ENCODE measurements around the gene IL19. TPM values are rescaled to one million over a fixed set of nuclear protein-coding genes. Genes with fewer than 3 reads are reported as not detected.

The IL19 gene
- total RNA-seq, 1 donor from 2014 or later = not detected

GRCh38 chr1:206737729-206738201, 32.8 kb upstream of the IL19 start:
- H3K4me1 ChIP-seq = no peaks in the 10 kb centered on the region
- no peak overlapping the region for H3K27ac ChIP-seq
- peaks cover 9 to 24% of the 10 kb centered on the region in 2 donors for H3K36me3 ChIP-seq
- H3K9me3 ChIP-seq = no peaks in the 10 kb centered on the region
- intact Hi-C loops (cut with DNase I) = no loop called here
- no peak for TF ChIP-seq CTCF (IDR thresholded peaks at IDR 0.05)
- no peak overlapping the region for H3K4me3 ChIP-seq
- H3K27me3 ChIP-seq = no peaks in the 10 kb centered on the region
- DNase-seq (ENCODE audit: low spot score in 2 of 2) = no peak

GRCh38 chr1:206738370-206739366, 31.9 kb upstream of the IL19 start:
- peak in 1 of 3 experiments; percentile 7 for TF ChIP-seq CTCF (IDR thresholded peaks at IDR 0.05)
- Histone ChIP-seq H3K9me3 (no peaks in the 10 kb centered on the region), H3K4me3 (no peak overlapping the region), H3K27ac (no peak overlapping the region), H3K4me1 (no peaks in the 10 kb centered on the region), H3K27me3 (no peaks in the 10 kb centered on the region), H3K36me3 (peaks cover 2 to 15% of the 10 kb centered on the region in 2 donors)
- intact Hi-C loops (cut with DNase I) = no loop called here
- DNase-seq (ENCODE audit: low spot score in 2 of 2) = no peak

- no peak overlapping the region for H3K27ac ChIP-seq
- no peaks in the 10 kb centered on the region for H3K27me3 ChIP-seq
- H3K4me3 ChIP-seq = no peak overlapping the region
- H3K36me3 ChIP-seq = peaks cover 0 to 7% of the 10 kb centered on the region in 2 donors
- intact Hi-C loops (cut with DNase I) = no loop called here
- H3K4me1 ChIP-seq = no peaks in the 10 kb centered on the region
- no peak for TF ChIP-seq CTCF (IDR thresholded peaks at IDR 0.05)
- H3K9me3 ChIP-seq = no peaks in the 10 kb centered on the region
- no peak for DNase-seq (ENCODE audit: low spot score in 2 of 2)
Observed at GRCh38 chr1:206739411-206740076, 31.0 kb upstream of the IL19 start.

GRCh38 chr1:206741142-206741701, 29.4 kb upstream of the IL19 start:
- Histone ChIP-seq H3K27me3 (no peaks in the 10 kb centered on the region), H3K27ac (no peak overlapping the region), H3K9me3 (no peaks in the 10 kb centered on the region), H3K36me3 (no peaks in the 10 kb centered on the region), H3K4me3 (no peak overlapping the region), H3K4me1 (no peaks in the 10 kb centered on the region)
- DNase-seq (ENCODE audit: low spot score in 2 of 2) = no peak
- TF ChIP-seq CTCF (IDR thresholded peaks at IDR 0.05) = no peak
- intact Hi-C loops (cut with DNase I) = no loop called here

- no peaks in the 10 kb centered on the region for H3K9me3 ChIP-seq
- no peaks in the 10 kb centered on the region for H3K36me3 ChIP-seq
- no peak overlapping the region for H3K4me3 ChIP-seq
- intact Hi-C loops (cut with DNase I) = no loop called here
- H3K27ac ChIP-seq = no peak overlapping the region
- no peak for TF ChIP-seq CTCF (IDR thresholded peaks at IDR 0.05)
- no peaks in the 10 kb centered on the region for H3K4me1 ChIP-seq
- no peaks in the 10 kb centered on the region for H3K27me3 ChIP-seq
- no peak for DNase-seq (ENCODE audit: low spot score in 2 of 2)
Observed at GRCh38 chr1:206742719-206743383, 27.7 kb upstream of the IL19 start.

Data from ascending aorta (tissue), 2 donors.